Stimulated activated CD8-positive, alpha-beta memory T cell treated with anti-CD3 and anti-CD28 coated beads, Interleukin-15, amount 100 ng/mL, for 1 hour (primary cell): ENCODE results near the gene CALML6.

Source experiments
- DNase-seq: peaks from one replicate; pipeline ENCODE4 v3.0.0-alpha.2; 2020; ENCODE audit warnings: low read depth

The CALML6 gene

GRCh38 chr1:1942753-1943656 is 27.9 kb downstream of the CALML6 start:
- DNase-seq = no peak

GRCh38 chr1:1943834-1944570 is 28.9 kb downstream of the CALML6 start:
- peak; percentile 40 for DNase-seq

GRCh38 chr1:1945782-1946393 is 30.8 kb downstream of the CALML6 start:
- DNase-seq = no peak

- no peak for DNase-seq
Observed at GRCh38 chr1:1946540-1946939, 31.5 kb downstream of the CALML6 start.

GRCh38 chr1:1947493-1947892 is 32.4 kb downstream of the CALML6 start:
- no peak for DNase-seq

GRCh38 chr1:1948783-1949182 is 33.7 kb downstream of the CALML6 start:
- DNase-seq = no peak

- no peak for DNase-seq
Observed at GRCh38 chr1:1950940-1951339, 35.9 kb downstream of the CALML6 start.

- DNase-seq = no peak
Observed at GRCh38 chr1:1954015-1954414, 39.0 kb downstream of the CALML6 start.

GRCh38 chr1:1954831-1955441 is 39.9 kb downstream of the CALML6 start:
- no peak for DNase-seq

- no peak for DNase-seq
Observed at GRCh38 chr1:1955621-1956094, 40.6 kb downstream of the CALML6 start.

- no peak for DNase-seq
Observed at GRCh38 chr1:1956101-1956500, 41.0 kb downstream of the CALML6 start.

- no peak for DNase-seq
Observed at GRCh38 chr1:1956586-1957532, 41.8 kb downstream of the CALML6 start.

- DNase-seq = no peak
Observed at GRCh38 chr1:1957533-1957961, 42.5 kb downstream of the CALML6 start.

- no peak for DNase-seq
Observed at GRCh38 chr1:1958071-1958541, 43.0 kb downstream of the CALML6 start.

- no peak for DNase-seq
Observed at GRCh38 chr1:1959459-1959839, 44.4 kb downstream of the CALML6 start.

- peak; percentile 17 for DNase-seq
Observed at GRCh38 chr1:1959840-1960479, 44.9 kb downstream of the CALML6 start.

GRCh38 chr1:1960480-1961196 is 45.6 kb downstream of the CALML6 start:
- DNase-seq = no peak

- DNase-seq = no peak
Observed at GRCh38 chr1:1962752-1963151, 47.7 kb downstream of the CALML6 start.

GRCh38 chr1:1963570-1963969 is 48.5 kb downstream of the CALML6 start:
- no peak for DNase-seq

- DNase-seq = no peak
Observed at GRCh38 chr1:1964811-1965210, 49.8 kb downstream of the CALML6 start.
